Dermis blood vessel endothelial cell (primary cell): ENCODE data around the gene RHOBTB1. TPM values are rescaled to one million over a fixed set of nuclear protein-coding genes. Genes with fewer than 3 reads are reported as not detected.

ENCODE experiments used
- DNase-seq: peaks from one replicate; pipeline ENCODE4 v3.0.0; 2010
- total RNA-seq: library from RNA; depleted of rRNA; stranded (reverse); fragments of >200 nt; gene quantifications from 2 replicates; pipeline ENCODE4 v1.2.3, GENCODE V29; 2014

The RHOBTB1 gene
- total RNA-seq, 1 donor from 2014 or later: 45.6 TPM

DNA sequence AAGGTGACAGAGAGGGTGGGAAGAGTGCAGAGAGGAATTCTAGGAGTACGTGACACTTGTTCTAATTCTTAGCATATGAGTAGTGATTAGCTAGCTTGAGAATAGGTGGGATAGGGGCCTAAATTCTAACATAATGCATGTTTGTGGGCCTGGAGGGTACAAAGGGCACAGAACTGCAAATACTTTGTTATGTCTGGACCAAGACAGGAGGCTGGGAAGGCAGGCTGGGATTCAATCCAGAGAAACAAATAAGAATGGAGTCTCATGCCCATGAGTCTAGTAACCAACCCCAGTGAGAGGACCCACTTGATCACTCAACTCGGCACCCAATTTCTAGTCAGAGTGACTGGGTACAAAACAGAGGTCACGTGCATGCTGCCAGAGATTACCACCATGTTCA lies 40.9 kb downstream of the RHOBTB1 start:
- DNase-seq: no peak

DNA sequence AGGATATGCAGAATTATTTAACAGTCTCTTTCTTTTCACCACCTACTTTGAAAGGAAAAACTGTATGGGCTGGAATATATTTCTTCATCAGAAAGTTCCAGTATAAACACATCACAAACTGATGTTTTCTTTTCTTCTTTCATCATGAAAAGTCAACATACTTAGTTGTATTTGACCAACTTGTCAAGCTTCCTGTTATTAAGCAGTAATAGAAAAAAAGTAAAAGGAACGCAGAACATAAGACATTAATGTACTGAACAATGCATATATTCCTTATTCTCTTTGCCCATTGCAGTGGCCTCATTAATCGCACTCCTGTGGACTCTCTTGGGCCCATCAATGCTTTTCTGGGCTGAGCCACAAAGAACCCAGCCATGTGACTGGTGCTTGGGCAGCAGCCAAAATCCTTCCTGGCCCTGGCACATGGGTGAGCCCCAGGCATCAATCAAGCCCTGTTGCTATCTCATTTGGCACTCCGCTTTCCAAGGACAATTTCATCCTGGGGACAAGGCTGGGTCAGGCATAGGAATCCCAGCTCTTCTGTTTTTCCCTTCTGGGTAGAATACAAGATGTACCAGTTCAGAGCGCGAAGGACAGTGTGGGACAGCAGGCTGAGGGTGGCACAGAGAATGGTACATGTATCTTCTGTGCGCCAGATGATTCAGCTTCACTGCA lies 42.3 kb downstream of the RHOBTB1 start:
- DNase-seq: peak; percentile 27

DNA sequence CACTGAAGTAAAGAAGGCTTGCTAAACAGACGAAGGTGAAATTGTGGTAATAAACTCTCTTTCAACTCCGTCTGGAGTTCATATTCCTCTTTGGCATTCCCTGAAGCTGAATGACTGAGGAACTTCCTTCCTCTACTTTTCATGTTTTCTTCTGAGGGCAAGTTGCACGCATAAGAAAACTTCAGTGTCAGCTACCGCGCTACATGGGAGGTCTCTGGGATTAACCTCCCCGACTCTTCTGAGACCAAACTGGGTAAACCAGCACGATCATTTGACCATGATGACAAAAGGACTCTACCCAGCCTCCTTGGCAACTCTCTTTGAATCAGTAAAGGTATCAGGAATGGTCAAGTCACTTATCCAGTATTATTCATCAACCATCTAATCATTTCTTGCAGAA lies 44.7 kb downstream of the RHOBTB1 start:
- no peak for DNase-seq

DNA sequence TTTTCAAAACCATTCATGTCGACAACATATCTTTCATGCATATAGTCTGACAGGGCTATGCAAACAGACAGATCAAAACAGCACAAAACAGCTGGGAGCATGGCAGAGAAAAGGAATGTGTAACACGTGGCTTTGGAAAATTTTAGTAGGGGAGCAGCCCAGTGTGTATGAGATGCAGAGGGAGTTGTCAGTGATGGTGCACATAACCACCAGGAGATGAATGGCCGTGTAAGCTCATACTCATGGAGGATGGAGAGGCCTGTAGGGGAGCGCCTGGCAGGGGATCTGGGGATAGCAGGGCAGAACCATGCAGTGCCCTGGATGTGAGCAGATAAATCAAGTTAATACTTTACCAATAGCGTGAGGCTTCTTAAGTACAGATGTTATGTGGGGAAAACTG lies 45.7 kb downstream of the RHOBTB1 start:
- no peak for DNase-seq

DNA sequence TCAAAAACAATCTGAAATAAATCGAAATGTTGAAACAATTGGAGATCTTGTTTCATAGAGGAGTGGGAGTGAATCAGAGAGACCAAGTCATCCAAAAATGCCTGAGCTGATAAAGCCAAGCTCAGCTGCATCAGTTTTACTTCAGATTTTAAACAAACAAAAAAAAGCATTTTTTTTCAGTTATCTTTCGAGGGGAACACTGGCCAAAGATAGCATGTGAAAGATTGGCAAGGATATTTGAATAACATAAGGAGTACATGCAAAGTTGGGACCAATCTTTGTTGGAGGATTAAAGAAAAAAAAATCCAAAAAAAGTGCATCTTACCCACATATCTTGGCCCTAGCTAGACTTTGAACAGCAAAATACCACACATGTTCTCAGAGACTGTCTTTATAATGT lies 47.2 kb downstream of the RHOBTB1 start:
- DNase-seq: no peak

DNA sequence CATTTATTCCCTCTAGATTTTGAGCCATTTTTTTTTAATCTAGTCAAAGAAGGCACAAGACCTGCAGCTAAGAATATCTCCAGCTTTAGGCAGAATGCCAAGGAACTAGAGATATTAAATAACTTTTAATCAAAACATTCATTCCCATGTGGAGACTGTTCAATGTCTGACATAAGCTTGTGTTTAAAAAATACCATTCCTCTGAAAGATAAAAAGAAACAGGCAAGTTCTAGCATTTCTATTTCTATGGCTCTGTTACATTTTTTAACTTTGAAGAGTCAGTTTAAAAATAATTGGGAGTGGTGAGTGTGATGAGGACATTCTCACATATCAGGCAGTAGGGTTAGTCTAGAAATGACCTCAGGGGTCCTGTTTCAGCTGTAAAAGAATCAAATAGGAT lies 48.0 kb downstream of the RHOBTB1 start:
- DNase-seq: no peak

DNA sequence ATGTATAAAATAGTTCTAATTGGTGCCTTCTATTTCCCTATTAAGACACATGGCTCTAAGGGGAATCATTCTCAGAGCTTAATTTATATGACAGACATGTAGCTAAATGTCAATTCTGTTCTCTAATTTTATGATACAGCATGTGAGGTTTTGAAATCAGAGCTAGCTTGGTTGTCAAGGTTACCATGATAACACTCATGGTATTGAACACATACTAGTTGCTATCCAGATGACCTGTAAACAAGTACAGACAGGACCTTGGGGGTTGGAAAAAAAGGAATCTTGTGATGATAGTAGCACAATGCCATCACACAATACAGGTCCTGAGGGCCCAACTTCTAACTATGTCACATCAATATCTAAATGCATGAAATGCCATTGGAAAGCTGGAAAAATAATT lies 49.2 kb downstream of the RHOBTB1 start:
- peak; percentile 21 for DNase-seq

DNA sequence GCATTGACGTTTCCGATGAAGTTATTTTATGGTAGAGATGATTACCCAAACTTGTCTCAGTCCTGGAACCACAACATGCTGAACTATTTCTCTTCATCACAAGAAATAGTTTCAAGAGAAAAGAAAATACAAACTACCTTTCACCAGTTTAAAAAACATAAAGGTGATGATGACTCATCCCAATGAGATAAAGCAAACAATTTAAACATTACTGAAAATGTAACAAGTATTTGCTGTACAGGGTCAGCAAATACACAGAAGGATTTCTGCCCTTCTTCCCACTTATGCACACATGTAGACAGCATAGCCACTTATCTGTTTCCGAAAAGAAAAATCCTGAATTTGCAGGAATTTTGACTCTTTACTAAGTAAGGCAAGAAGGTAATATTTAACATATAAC lies 50.8 kb downstream of the RHOBTB1 start:
- no peak for DNase-seq

DNA sequence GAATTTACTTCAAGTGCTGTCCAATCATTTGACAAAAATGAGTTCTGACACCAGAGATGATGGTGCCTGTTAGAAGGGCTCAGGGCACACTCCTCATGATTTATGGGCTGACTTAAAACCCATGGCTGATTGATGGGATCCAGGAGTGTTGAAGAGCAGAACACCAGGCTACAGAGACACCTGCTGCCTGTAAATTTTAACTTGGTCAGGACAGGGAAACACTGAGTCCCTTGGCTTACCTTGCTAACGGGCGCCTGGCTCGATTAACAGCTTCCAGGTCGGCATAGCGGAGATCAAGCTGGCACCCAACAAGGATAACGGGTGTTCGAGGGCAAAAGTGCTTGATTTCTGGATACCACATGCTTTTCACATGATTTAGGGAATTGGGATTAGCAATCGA lies 51.4 kb downstream of the RHOBTB1 start:
- DNase-seq: no peak

DNA sequence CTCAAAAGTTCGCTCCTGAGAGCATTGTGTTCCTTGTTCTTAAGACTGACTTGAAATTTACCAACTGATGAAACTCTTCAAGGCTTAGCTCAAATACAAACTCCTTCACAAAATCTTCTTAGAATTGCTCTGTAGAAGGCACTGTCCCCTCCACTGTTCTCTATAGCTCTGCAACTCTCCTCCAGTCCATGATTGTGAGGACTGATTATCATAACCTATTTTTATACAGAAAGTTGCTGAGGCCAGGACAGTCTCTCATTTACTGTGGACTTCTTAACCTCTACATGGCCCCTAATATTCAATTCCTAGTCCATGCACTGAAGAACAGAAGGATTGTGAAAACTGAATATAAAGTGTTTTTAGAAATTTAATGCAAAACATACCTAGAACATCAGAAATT lies 53.2 kb downstream of the RHOBTB1 start:
- DNase-seq: no peak

DNA sequence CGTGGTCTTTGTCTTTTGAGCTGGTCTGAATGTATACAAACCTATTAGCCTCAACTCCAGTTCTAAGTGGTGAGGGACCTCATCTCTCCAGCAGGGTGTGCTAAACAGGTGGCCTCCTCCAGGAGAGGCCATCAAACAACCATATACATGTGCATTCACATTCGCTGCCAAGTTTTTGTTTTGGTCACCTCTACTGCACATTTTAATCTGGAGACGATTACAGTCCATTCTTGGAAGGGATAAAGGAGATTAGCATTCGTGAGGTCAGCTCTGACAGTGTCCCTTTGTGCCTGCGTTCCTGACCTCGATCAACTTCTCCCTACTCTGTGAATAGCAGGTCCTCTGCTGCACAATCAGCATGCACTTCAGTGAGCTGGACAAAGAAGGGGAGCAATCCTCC lies 60.8 kb downstream of the RHOBTB1 start:
- peak; percentile 71 for DNase-seq

DNA sequence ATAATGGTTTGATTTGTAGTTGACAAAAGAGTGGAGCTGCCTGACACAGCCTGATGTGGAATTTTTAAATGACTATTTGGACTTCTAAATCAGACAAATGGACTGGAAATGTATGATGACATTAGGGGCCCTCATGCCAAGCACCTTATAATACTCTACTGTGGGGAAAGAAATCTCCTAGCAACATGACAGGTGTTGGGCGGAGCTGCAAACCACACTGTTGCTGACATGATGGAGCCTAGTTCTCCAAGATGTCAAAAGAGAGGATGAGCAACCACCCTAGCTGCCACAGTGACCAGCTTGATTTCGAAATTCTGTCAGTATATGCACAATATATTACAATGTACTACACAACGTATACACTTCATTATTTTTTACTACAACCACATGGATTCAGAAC lies 65.8 kb downstream of the RHOBTB1 start:
- DNase-seq: no peak

DNA sequence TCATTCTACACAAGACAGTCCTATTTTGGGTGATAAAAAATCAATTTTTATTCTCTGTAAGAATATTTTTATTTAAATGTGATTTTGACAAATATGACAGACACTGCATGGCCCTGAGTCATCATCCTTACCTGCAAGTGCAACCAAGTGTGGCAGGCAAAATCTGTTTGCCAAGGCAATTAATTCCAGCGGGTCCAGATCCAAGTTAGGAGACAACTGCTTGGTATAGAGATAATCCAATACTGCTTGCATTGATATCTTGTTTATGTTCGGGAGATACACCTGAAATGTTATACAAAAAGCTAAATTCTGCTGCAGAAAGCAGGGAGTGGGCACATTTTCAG lies 66.2 kb downstream of the RHOBTB1 start:
- no peak for DNase-seq

DNA sequence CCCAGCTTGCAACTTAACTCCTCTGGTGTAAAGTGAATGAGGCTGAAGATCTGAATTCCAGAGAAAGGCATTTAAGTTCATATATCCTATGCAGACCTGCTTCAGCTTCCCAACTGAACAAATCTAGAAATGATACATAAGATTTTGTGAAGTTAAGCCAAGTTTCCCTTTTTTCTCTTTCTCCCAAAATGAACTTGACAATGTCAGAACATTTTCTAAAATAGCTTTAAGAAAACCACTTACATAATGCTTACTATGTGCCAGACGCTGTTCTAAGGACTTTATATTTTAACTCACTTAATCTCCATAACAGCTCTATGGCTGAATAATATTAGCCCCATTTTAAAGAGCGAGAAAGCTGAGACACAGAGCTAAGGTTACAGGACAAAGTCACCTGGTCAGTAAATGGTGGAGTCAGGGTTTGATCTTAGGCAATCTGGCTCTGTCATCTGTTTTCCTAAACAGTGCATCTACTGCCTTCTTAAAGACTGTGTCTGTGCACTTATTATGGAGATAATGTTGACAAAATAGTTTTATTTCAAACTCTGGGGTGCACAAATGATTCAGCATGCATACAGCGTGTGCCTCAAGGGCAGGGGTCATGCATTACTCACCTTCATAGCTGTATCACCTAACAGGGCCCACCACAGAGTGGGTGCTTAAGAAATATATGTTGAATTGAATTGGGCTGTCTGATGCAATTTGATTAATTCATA lies 66.8 kb downstream of the RHOBTB1 start:
- DNase-seq: no peak

DNA sequence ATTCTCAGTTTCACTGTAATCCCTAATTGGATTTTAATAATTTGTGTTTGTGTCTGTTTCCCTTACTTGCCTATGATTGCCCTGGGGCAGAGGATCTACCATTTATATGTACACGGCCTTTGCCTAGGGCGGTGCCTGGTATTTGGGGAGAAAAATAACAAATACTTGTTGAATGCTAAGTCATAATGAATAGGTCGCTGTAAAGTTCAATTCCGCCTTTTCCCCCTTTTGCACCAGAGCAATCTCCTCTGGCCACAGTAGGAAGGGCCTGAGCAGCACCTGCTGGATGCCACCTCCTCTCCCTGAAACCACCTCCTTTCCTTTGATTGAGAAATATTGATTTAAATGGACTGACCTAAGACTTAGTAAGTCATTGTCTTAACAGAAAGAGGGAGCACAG lies 70.2 kb downstream of the RHOBTB1 start:
- DNase-seq: no peak

DNA sequence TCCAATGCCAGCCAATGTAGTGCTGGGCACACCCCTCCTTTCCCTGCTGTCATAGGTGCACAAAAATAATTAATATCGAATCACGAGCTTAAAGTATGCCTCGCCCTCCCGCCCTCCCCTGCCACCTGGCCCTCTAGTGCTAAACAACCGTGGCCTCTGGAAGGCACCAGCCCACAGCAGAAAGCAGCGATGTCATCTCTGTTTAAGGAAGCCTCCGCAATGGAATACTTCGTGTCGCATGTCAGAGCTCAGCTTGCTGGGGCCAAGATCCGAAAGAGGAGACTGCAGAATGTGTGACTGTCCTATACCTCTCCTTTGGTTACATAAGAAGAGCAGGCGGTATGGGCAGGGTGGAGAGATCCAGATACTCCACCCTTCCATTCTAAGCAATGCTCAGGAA lies 71.5 kb downstream of the RHOBTB1 start:
- no peak for DNase-seq

DNA sequence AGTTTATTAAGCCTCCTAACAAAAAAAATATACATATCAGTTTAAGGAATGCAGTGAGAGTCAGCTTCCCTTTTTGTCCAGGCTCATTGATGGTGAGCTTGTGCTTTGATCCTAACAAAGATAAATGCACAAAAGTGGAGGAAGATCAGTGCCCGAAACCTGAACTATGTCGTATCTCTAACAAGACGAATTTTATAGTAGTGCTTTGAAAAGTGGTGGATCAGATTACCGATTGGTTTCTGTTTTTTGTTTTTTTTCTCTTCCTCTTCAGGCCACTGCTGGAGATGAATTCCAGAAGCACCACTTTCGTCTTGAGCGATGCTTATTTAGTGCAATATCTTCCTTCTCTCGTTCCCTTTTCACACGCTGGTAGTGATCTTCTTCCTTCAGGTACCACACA lies 72.8 kb downstream of the RHOBTB1 start:
- no peak for DNase-seq

DNA sequence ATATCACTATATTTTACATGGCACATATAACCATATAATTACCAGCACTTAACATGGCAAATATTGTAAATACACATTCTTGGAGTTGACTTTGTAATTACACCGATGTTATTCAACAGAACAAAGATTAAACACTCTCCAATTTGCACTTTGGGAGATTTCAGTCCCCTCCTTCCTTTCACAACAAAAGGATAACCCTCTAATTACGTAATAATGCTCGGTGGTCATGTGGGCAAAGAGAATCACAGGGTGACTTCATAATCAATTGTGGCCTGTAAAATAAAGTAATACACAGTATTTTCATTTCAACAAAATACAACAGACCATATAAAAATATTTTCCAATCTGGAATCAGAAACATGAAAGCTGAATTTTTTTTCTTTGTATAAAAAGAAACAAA lies 73.2 kb downstream of the RHOBTB1 start:
- no peak for DNase-seq

DNA sequence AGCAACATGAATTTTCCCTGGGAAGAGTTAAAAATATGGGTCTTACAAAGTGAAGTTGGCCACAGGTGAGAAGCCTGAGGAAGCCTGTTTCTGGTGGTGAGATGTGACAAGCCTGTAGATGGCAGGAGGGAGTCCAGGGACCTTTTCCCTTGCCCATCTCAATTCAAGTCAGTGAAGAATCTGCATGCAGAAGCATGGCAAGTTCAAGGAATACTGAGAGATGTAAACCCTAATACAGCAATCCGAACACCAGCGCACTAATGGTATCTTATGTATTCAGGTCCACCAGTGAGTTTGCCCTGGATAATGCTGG lies 73.6 kb downstream of the RHOBTB1 start:
- DNase-seq: peak; percentile 7

DNA sequence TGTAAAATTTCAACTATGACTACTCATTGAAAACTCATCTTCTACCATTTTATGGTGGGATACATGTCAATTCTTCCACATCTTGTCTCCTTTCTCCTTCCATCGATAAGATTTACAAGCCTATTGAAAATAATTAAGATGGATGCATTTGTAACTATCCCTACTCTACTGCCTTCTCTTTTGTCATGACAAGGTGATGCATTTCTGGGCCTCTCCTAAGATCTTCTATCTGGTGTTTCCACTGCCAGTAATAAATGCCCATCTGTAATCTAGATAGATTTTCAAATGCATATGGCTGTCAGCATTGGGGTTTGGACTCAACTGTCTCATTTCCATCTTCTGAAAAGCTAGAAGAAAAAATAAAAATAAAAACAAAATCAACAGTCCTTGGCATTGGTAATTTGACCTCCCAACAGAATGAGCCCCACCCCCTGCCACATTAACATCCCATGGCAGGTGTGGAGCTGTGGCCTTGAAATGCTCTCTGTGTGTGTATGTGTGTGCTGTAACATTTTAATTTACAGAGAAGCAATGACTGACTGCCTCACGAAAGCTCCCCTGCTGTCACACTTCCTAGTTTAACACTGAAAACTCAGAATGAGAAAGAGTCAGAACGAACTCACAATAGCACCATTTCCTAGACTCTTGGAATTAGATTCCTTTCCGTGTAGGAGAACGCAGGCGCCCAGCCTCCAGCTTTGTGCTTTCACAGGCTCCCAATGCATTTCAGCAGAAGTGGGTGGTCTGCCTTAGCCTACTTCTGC lies 74.2 kb downstream of the RHOBTB1 start:
- no peak for DNase-seq

DNA sequence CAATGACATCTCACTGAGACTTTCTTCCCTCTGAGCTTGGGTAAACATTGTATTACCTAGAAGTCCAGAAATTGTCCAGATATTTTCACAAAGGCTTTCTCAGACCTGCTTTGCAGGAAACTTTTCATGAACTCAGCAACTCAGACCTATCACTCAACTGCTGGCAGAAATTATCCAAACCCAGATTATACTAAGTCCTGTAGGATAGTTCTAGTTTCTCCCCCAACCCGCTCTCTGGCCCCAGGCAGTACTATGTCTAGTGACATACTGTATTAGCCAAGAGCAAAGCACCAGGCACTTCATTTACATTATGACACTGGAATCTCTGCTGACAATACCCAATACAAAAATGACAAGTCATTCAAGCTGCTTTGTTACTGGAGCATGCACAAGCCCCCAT lies 75.0 kb downstream of the RHOBTB1 start:
- DNase-seq: no peak

DNA sequence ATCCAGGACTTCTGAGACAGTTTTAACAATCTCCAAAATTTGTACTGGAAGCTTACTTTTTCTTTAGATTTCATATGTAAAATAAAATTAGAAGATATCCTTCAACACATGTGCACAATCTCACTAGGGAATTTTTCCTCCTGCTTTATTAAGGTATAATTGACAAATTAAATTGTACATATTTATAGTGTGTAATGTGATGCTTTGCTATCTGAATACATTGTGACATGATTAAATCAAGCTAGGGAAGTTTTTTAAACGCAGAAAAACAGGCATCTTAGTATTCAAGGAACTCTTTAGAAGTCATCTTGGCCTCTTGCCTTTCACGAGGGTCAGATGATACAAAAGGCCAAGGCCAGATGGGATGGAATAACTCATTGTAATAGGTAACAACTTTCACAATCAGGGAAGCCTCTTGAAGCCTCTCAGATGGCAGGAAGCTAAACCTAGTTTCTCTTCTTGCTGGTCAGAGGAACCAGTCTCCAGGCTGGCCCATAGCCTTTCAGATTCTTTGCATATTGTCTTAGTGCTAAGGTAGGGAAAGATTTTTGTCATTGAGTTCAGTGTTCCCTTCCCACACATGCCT lies 78.7 kb downstream of the RHOBTB1 start:
- no peak for DNase-seq

DNA sequence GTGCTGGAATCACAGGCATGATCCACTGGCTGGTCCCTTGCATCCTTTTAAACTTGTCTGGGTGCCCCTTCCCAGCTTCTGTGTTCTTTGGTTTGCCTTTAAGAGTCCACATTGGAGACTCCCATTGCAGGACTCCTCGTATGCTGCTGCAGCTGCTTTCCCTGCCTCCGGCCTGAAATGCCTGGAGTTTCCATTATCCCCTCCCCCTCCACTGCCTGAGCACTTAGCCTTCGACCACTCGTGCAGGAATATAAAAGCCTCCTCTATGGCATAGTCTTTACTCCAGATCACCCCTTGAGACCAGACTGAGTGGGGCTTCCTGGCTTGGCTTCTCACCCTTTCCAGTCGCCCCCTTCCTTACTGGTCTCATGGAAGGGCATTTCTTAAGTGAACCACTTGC lies 80.2 kb downstream of the RHOBTB1 start:
- no peak for DNase-seq

DNA sequence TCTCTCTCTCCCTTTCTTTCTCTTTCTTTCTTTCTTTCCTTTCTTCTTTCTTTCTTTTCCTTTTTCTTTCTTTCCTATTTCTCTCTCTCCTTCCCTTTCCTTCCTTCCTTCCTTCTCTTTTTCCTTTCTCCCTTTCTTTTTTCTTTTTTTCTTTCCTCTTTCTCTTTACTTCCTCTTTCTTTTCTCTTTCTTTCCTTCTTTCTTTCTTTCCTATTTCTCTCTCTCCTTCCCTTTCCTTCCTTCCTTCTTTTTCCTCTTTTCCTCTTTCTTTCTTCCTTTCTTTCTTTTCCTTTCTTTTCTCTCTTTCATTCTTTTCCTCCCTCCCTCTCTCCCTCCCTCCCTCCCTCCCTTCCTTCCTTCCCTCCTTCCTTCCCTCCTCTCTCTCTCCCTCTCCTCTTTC lies 81.5 kb downstream of the RHOBTB1 start:
- no peak for DNase-seq
